ENCODE measurements around the gene ADAMTS3. TPM values are rescaled to one million over a fixed set of nuclear protein-coding genes. Genes with fewer than 3 reads are reported as not detected.

Gene ADAMTS3
- total RNA-seq, 1 donor from 2014 or later, result 2.7 TPM

GRCh38 chr4:72312032-72312650 is 256.9 kb downstream of the ADAMTS3 start:
- peaks cover 25% of the 10 kb centered on the region for H3K4me1 ChIP-seq
- no peak for DNase-seq (ENCODE audit: extremely low spot score in 2 of 2)
- no peak overlapping the region for H3K4me3 ChIP-seq
- TF ChIP-seq CTCF (IDR thresholded peaks at IDR 0.05) (no peak), POLR2A (IDR thresholded peaks at IDR 0.05) (no peak), POLR2AphosphoS5 (IDR thresholded peaks at IDR 0.05; ENCODE audit: insufficient read depth in 1 of 2, low read depth in 1 of 2) (no peak)
- no peaks in the 10 kb centered on the region for H3K36me3 ChIP-seq
- H3K27me3 ChIP-seq, result no peaks in the 10 kb centered on the region
- intact Hi-C loops (cut with DNase I), result no loop called here
- no peaks in the 10 kb centered on the region for H3K9me3 ChIP-seq
- H3K27ac ChIP-seq, result no peak overlapping the region

GRCh38 chr4:72311291-72311690 is 257.7 kb downstream of the ADAMTS3 start:
- intact Hi-C loops (cut with DNase I), result no loop called here
- Histone ChIP-seq H3K9me3 (no peaks in the 10 kb centered on the region), H3K27ac (no peak overlapping the region), H3K36me3 (no peaks in the 10 kb centered on the region), H3K27me3 (no peaks in the 10 kb centered on the region), H3K4me1 (peaks cover 25% of the 10 kb centered on the region), H3K4me3 (no peak overlapping the region)
- no peak for TF ChIP-seq POLR2A (IDR thresholded peaks at IDR 0.05)
- TF ChIP-seq CTCF (IDR thresholded peaks at IDR 0.05), result no peak
- no peak for TF ChIP-seq POLR2AphosphoS5 (IDR thresholded peaks at IDR 0.05; ENCODE audit: insufficient read depth in 1 of 2, low read depth in 1 of 2)
- DNase-seq (ENCODE audit: extremely low spot score in 2 of 2), result no peak

GRCh38 chr4:72305620-72306019 is 263.4 kb downstream of the ADAMTS3 start:
- Histone ChIP-seq H3K27ac (no peak overlapping the region), H3K36me3 (no peaks in the 10 kb centered on the region), H3K27me3 (no peaks in the 10 kb centered on the region), H3K9me3 (no peaks in the 10 kb centered on the region), H3K4me3 (no peak overlapping the region), H3K4me1 (no peaks in the 10 kb centered on the region)
- no peak for TF ChIP-seq CTCF (IDR thresholded peaks at IDR 0.05)
- no peak for TF ChIP-seq POLR2AphosphoS5 (IDR thresholded peaks at IDR 0.05; ENCODE audit: insufficient read depth in 1 of 2, low read depth in 1 of 2)
- TF ChIP-seq POLR2A (IDR thresholded peaks at IDR 0.05), result no peak
- no peak for DNase-seq (ENCODE audit: extremely low spot score in 2 of 2)
- intact Hi-C loops (cut with DNase I), result no loop called here

- H3K27me3 ChIP-seq, result no peaks in the 10 kb centered on the region
- no peak for DNase-seq (ENCODE audit: extremely low spot score in 2 of 2)
- no peak overlapping the region for H3K4me3 ChIP-seq
- H3K27ac ChIP-seq, result no peak overlapping the region
- H3K9me3 ChIP-seq, result no peaks in the 10 kb centered on the region
- H3K36me3 ChIP-seq, result no peaks in the 10 kb centered on the region
- TF ChIP-seq POLR2A (IDR thresholded peaks at IDR 0.05) (no peak), CTCF (IDR thresholded peaks at IDR 0.05) (no peak), POLR2AphosphoS5 (IDR thresholded peaks at IDR 0.05; ENCODE audit: insufficient read depth in 1 of 2, low read depth in 1 of 2) (no peak)
- no peaks in the 10 kb centered on the region for H3K4me1 ChIP-seq
- intact Hi-C loops (cut with DNase I), result no loop called here
Measured at GRCh38 chr4:72305080-72305479, 263.9 kb downstream of the ADAMTS3 start.

- no peak for DNase-seq (ENCODE audit: extremely low spot score in 2 of 2)
- intact Hi-C loops (cut with DNase I), result no loop called here
Measured at GRCh38 chr4:72302981-72303704, 265.9 kb downstream of the ADAMTS3 start.

More at GRCh38 chr4:72302981-72303704, 265.9 kb downstream of the ADAMTS3 start:
- Histone ChIP-seq H3K27ac (no peak overlapping the region), H3K9me3 (no peaks in the 10 kb centered on the region), H3K4me1 (no peaks in the 10 kb centered on the region), H3K27me3 (no peaks in the 10 kb centered on the region), H3K4me3 (no peak overlapping the region), H3K36me3 (no peaks in the 10 kb centered on the region)
- no peak for TF ChIP-seq POLR2A (IDR thresholded peaks at IDR 0.05)
- peak in 1 of 3 experiments; percentile 29 for TF ChIP-seq CTCF (IDR thresholded peaks at IDR 0.05)
- TF ChIP-seq POLR2AphosphoS5 (IDR thresholded peaks at IDR 0.05; ENCODE audit: insufficient read depth in 1 of 2, low read depth in 1 of 2), result no peak
